Brain pericyte (primary cell): Measurements from ENCODE around the gene SRGAP1.

Experiments
- DNase-seq: peaks from one replicate; pipeline ENCODE4 v3.0.0-alpha.2; 2012; ENCODE audit warnings: low read depth, low spot score

The SRGAP1 gene

DNA sequence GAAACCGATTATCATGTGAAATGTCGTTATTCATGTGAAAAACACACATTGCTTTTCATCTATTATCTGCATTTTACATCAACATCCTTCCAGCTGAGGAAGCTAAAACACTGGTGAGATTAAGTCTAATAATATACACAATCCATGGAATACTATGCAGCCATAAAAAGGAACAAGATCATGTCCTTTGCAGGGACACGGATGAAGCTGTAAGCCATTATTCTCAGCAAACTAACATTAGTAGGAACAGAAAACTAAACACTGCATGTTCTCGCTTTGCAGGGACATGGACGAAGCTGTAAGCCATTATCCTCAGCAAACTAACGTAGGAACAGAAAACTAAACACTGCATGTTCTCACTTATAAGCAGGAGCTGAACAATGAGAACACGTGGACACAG is 359.3 kb downstream of the SRGAP1 start:
- DNase-seq = no peak

- no peak for DNase-seq
These were observed 361.0 kb downstream of the SRGAP1 start for GRCh38 chr12:64205542-64205941.

- DNase-seq = no peak
These were observed 363.0 kb downstream of the SRGAP1 start for GRCh38 chr12:64207453-64207852.
